Large intestine (tissue), 3 donors: ENCODE results near the gene MAGEC3. TPM values are rescaled to one million over a fixed set of nuclear protein-coding genes. Genes with fewer than 3 reads are reported as not detected.

Experiments used
- DNase-seq, 2 donors: peaks; one replicate each; pipeline versions ENCODE4 v3.0.0 to v3.0.0-alpha.2; 2013
- H3K27ac ChIP-seq: one replicate; pipeline ENCODE4 v1.5.1; 2013; ENCODE audit warnings: low read length
- H3K27me3 ChIP-seq: 2 replicates; pipeline ENCODE4 v1.6.1; 2013; ENCODE audit warnings: low read length; ENCODE audit not compliant: control insufficient read depth, insufficient read depth
- H3K36me3 ChIP-seq: 2 replicates; pipeline ENCODE4 v1.6.1; 2013; ENCODE audit warnings: low read length; ENCODE audit not compliant: control insufficient read depth, insufficient read depth
- H3K4me1 ChIP-seq: one replicate; pipeline ENCODE4 v1.6.1; 2013; ENCODE audit warnings: low read length; ENCODE audit not compliant: control insufficient read depth, insufficient read depth
- H3K4me3 ChIP-seq: one replicate; pipeline ENCODE4 v1.5.1; 2013; ENCODE audit warnings: low read length
- H3K9me3 ChIP-seq: one replicate; pipeline ENCODE4 v1.6.1; 2013; ENCODE audit warnings: mild to moderate bottlenecking, low read depth, low read length, moderate library complexity; ENCODE audit not compliant: control insufficient read depth
- WGBS: methylation state at CpG from one replicate; pipeline ENCODE4 v1.1.5; 2013; ENCODE audit warnings: low lambda C conversion rate; ENCODE audit not compliant: insufficient coverage; 5-methylcytosine and 5-hydroxymethylcytosine counted together
- polyA plus RNA-seq: library from polyadenylated mRNA; unstranded; fragments of 120-200 nt; gene quantifications from one replicate; pipeline ENCODE4 v1.2.1, GENCODE V29; 2013

Gene MAGEC3
- polyA plus RNA-seq, 1 donor = 0.12 TPM

DNA sequence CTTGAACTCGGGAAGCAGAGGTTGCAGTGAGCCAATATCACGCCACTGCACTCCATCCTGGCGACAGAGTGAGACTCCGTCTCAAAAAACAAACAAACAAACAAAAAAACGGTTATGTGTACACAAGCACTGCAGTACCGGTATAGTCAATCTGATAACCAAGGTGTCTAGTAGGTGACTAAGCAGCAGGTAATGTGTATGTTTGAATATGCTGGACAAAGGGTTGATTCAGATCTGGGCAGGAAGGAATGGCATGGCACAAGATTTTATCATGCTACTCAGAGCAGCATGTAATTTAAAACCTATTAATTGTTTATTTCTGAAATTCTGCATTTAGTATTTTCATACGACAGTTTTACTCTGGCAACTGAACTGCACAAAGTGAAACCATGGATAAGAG lies 107.3 kb downstream of the MAGEC3 start:
- no peak for DNase-seq
- Histone ChIP-seq H3K4me1 (no peaks in the 10 kb centered on the region), H3K4me3 (no peak overlapping the region), H3K36me3 (no peaks in the 10 kb centered on the region), H3K27me3 (no peaks in the 10 kb centered on the region), H3K27ac (no peak overlapping the region), H3K9me3 (no peaks in the 10 kb centered on the region)
- WGBS = no CpG with 5 or more reads among the region's 7 CpGs

DNA sequence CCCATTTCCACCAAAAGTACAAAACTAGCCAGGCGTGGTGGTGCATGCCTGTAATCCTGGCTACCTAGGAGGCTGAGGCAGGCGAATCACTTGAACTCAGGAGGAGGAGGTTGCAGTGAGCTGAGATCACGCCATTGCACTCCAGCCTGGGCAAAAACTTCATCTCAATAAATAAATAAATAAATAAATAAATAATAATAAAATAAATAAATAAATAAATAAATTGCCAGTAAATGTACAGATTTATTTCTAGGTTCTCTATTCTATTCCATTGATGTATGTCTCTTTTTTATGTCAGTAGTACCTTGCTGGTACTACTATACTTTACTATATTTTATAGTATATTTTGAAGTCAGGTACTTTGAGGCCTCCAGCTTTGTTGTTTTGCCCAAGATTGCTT lies 109.2 kb downstream of the MAGEC3 start:
- Histone ChIP-seq H3K4me1 (no peaks in the 10 kb centered on the region), H3K27me3 (no peaks in the 10 kb centered on the region), H3K36me3 (no peaks in the 10 kb centered on the region), H3K9me3 (no peaks in the 10 kb centered on the region), H3K27ac (no peak overlapping the region), H3K4me3 (no peak overlapping the region)
- WGBS = no CpG with 5 or more reads among the region's 3 CpGs
- DNase-seq = no peak

Other genes with a start within 250 kb of the MAGEC3 start
- not detected for gene SPANXA2, start 248.6 kb upstream of the MAGEC3 start, polyA plus RNA-seq
- not detected for gene SPANXD, start 139.6 kb upstream of the MAGEC3 start, polyA plus RNA-seq
- not detected for gene MAGEC1, start 65.6 kb downstream of the MAGEC3 start, polyA plus RNA-seq